Measurements from ENCODE around the gene HAPLN1.

The HAPLN1 gene

GRCh38 chr5:83715236-83716065 lies 5.2 kb downstream of the HAPLN1 start:
- DNase-seq: no peak

- peak; percentile 46 for DNase-seq
Measured at GRCh38 chr5:83714810-83715209, 5.8 kb downstream of the HAPLN1 start.

DNA sequence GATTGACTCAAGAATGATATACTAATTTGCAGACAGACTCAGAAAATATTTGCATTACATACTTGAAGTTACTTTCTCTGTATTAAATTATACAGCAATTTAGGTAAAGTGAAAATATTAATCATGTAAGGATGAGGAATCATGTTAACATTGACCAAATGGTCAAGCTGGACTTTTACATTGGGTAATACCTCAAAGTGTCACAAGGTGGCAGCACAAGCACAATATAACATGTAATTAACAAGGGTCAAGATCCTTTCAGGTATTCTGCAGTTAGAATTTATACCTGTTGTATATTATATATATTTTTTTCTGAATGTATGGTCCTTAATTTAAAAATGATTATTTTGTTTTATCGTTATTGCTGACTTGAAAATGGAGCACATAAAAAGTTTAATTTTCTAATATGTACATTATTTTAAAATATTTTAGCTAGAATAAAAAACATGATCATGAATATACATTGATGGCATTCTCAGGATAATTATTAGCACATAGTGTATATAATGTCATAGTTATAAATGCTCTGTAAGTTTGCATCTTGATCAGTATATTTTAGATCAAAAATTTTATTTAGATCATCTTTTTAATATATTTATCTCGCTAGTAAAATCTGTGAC lies 8.6 kb downstream of the HAPLN1 start:
- no peak for DNase-seq

- no peak for DNase-seq
Measured at GRCh38 chr5:83709973-83710372, 10.7 kb downstream of the HAPLN1 start.

DNA sequence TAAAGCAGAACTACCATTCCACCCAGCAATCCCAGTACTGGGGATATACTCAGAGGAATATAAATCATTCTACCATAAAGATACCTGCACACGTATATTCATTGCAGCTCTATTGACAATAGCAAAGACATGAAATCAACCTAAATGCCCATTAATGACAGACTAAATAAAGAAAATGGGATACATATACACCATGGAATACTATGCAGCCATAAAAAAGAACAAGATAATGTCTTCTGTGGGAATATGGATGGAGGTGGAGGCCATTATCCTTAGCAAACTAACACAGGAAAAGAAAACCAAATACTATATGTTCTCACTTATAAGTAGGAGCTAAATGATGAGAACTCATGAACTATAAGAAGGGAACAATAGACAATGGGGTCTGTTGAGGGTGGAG lies 12.5 kb downstream of the HAPLN1 start:
- no peak for DNase-seq

DNA sequence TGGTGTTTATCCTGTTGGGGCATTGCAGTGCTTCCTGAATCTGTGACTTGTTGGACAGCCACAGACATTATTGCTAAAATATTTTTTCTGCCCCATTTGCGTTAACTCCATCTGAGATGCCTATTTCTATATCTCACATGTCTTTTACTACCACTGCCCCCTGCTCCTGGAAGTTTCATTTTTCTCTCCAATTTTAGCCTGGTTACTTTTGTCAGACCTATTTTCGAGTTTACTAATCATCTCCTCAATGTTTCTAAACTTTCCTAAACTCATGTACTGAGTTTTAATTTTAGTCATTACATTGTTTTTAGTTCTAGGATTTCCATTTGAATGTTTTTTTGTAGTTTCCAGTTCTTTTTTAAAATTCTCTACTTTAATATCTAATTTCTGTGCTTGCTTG lies 17.6 kb downstream of the HAPLN1 start:
- no peak for DNase-seq

GRCh38 chr5:83701886-83702285 lies 18.8 kb downstream of the HAPLN1 start:
- no peak for DNase-seq

- DNase-seq: no peak
Measured at GRCh38 chr5:83689881-83690280, 30.8 kb downstream of the HAPLN1 start.

- no peak for DNase-seq
Measured at GRCh38 chr5:83688281-83688680, 32.4 kb downstream of the HAPLN1 start.

DNA sequence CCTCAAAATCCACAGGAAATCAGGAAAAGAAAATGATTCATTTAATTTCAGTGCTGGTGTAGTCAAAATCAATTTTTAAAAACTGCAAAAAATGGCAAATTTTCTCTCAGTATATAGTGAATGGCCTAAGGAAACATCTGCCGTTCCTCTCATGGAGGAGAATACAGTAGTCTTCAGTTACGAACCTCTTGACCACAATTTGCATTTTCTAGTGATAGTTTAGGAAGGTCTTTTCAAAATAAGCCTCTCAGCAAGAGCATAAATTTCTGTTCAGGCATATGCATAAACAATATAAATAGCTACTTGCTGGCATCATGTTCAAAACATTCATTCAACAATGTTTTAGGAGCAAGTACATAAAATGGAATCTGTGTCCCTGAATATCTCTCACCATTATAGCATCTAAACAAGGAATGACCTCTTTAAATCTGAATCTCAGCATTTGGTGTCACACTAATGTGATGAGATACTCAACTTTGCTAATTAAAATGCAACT lies 33.5 kb downstream of the HAPLN1 start:
- DNase-seq: no peak

GRCh38 chr5:83686251-83686650 lies 34.4 kb downstream of the HAPLN1 start:
- no peak for DNase-seq

GRCh38 chr5:83683836-83684235 lies 36.8 kb downstream of the HAPLN1 start:
- DNase-seq: no peak

- no peak for DNase-seq
Measured at GRCh38 chr5:83672646-83673045, 48.0 kb downstream of the HAPLN1 start.

GRCh38 chr5:83672158-83672557 lies 48.5 kb downstream of the HAPLN1 start:
- DNase-seq: no peak

GRCh38 chr5:83665631-83666030 lies 55.0 kb downstream of the HAPLN1 start:
- no peak for DNase-seq

DNA sequence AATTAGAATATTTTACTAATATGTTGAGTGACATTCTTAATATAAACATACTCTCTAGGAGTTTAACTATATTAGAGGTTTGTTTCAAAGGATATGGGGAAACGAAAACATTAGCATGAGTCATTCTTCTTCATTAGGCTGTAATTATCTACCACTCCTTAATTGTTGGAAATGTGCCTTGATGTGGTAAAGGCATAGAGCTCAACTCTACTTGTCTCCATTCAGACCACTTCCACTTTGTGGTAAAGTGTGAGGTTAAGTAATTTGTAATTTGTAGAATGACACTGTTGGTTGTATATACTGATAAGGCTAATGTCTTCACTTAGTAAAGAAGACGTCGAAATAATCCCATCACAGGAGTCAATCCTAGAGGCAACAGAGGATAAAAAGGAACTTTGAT lies 58.1 kb downstream of the HAPLN1 start:
- DNase-seq: no peak

GRCh38 chr5:83657807-83658525 lies 62.7 kb downstream of the HAPLN1 start:
- DNase-seq: no peak

- no peak for DNase-seq
Measured at GRCh38 chr5:83654427-83654994, 66.1 kb downstream of the HAPLN1 start.

- no peak for DNase-seq
Measured at GRCh38 chr5:83653669-83654068, 67.0 kb downstream of the HAPLN1 start.

DNA sequence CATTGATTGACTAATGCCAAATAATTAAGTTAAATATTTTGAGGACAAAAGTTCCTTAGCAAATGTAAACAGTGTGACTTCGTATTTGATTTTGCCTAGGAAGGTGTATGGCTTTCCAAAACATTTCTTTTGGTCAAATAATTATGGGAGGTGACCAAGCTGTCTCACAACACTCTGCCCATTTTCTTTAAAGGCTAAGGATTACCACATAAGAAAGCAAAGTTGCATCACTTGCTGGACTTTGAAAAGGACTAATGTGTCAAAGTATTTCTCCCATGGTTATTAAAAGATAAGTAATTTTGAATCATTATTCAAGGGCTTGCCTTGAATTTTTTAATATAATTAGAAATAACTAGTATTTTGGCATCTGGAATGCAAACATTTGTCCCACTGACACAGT lies 74.7 kb downstream of the HAPLN1 start:
- no peak for DNase-seq

DNA sequence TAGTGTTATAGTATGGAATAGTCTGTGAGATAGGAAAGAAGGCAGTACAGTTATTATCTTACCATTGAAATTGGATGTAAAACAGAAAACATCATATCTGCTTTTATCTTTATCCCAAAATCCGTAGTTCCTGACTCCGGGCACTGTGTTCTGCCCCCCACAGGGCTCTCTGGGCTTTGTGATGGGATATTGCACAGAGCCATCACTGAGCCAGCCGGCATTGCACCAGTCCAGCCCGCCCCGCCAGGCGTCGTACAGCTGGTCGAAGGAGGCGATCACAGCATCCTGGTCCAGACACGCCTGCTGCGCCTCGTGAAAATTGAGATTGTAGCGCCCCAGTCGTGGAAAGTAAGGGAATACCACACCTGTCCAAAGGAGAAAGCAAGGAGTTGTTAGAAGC lies 76.4 kb downstream of the HAPLN1 start:
- no peak for DNase-seq

DNA sequence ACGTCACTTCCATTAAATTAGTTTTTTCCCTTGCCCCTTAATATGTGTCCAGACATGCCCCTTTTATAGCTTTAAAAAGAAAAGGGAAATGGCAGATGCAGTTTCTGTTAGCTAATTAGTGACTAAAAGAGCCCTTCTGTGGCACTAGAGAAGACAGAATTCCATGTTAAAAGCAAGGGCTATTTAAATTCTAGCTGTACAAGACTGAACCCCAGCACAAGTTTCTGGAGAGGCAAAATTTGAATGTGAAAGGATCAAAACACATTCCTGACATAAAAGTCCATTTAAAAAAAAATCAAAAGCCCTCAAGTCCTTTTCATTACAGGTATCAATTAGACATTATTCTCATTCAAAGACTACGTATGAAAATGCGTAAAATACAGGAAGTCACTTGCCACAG lies 78.7 kb downstream of the HAPLN1 start:
- no peak for DNase-seq

DNA sequence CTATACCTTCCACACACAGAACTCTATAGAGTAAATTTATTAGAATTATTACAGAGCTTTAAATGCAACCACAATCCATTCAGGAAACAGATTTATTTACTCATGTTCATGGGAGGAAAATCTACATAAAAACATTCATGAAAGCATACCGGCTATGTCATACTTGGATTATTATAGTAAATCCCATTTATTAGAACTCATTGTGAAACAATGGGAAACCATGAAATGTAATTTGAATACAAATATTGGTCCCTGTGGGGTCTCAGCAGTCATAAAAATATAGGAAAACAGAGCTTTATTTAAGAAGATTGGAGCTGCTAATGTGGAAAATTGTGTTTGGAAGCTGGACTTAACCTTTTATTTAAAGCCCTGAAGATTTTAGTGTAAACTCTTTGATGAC lies 80.7 kb downstream of the HAPLN1 start:
- DNase-seq: no peak

DNA sequence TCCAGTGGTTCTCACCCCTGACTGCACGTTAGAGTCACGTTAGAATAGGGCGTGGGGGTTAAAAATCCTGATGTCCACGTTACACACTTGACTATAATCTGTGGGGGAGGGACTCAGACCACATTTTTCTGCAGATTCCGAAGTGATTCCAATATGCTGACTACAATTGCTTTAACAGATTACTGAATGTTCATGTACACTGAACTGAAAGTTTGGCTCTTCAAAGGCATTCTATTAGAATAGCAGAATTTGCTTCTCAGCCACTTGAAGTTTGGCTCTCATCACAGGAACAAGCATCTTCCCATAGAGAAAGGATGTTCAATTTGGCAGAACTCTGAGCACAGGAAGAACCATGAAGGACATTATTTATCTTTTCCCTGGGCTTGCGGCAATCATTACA lies 84.5 kb downstream of the HAPLN1 start:
- no peak for DNase-seq
